GM12891 (cell line): ENCODE data around the gene SHQ1.
"Not testable (repeated sequence)": the region's sequence is repeated elsewhere in the genome, so short reads cannot be mapped to it uniquely, and the experiment has no call there.

Experiments used
- DNase-seq: peaks from one replicate; pipeline ENCODE4 v3.0.0; 2011; ENCODE audit warnings: low spot score; ENCODE audit not compliant: insufficient read length
- FAIRE-seq: peaks from 2 replicates; lab custom pipeline; 2011; peaks lifted over from hg19 to GRCh38; lab: Jason Lieb, UNC
- PAX5 ChIP-seq: IDR thresholded peaks from 2 replicates; pipeline ENCODE4 v1.6.1; 2011; ENCODE audit warnings: low read length, moderate library complexity, mild to moderate bottlenecking; ENCODE audit not compliant: insufficient read depth, severe bottlenecking
- POLR2A ChIP-seq: IDR thresholded peaks from 2 replicates; pipeline ENCODE4 v1.6.1; 2011; ENCODE audit warnings: low read depth, low read length, control low read depth
- POLR2AphosphoS5 ChIP-seq: IDR thresholded peaks from 2 replicates; pipeline ENCODE4 v1.6.1; 2011; ENCODE audit warnings: low read depth, low read length, control low read depth
- POU2F2 ChIP-seq: IDR thresholded peaks from 2 replicates; pipeline ENCODE4 v1.6.1; 2011; ENCODE audit warnings: low read depth, mild to moderate bottlenecking, control low read depth, low read length, moderate library complexity
- SPI1 ChIP-seq: IDR thresholded peaks from 2 replicates; pipeline ENCODE4 v1.6.1; 2011; ENCODE audit warnings: low read depth, low read length, control low read depth
- TAF1 ChIP-seq: IDR thresholded peaks from 2 replicates; pipeline ENCODE4 v1.6.1; 2011; ENCODE audit warnings: low read depth, low read length, control low read depth

SHQ1 gene

GRCh38 chr3:72739531-72740466, 108.4 kb downstream of the SHQ1 start:
- no peak for FAIRE-seq
- TF ChIP-seq POLR2A = no peak
- no peak for TF ChIP-seq PAX5
- TF ChIP-seq SPI1 = no peak
- TF ChIP-seq POU2F2 = no peak
- no peak for TF ChIP-seq POLR2AphosphoS5
- no peak for TF ChIP-seq TAF1
- DNase-seq = no peak

DNA sequence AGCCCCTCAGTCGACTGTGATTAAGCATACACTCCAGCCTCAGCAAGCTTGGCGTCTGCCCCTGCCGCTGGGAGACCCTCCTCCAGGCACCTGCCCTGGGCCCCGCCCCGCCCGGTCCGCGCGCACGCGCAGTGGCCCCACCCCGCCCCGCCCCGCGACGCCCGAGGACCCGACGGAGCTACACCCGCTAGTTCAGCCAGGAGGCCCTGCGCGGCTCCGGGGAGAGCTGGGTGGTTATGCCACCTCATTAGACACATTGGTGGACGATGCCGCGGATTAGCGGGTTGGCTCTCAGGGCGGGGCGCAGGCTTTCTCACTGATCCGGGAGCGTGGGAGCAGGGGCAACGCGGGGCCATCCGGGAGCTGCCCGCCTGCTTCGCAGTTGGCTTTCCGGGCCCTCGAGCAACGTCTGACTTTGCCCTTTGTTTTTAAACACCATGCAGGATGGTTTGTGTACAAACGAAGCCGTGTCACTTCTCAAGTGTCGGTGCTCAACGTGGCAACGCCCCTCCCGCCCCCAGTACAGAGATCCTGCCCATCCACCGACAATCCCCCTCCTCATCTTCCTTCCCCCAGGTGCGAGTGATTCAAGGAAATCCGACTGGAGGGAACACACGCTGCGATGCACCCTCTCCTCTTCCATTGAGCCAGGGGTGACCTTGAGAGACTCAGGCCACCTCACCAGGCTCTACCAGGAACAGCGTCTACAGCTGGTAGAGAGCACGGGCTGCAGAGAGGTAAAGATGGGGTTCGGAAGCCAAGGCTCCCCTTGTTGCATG, 109.3 kb downstream of the SHQ1 start:
- no peak for TF ChIP-seq POLR2AphosphoS5
- TF ChIP-seq TAF1 = no peak
- no peak for TF ChIP-seq POU2F2
- no peak for TF ChIP-seq SPI1
- TF ChIP-seq POLR2A = no peak
- no peak for TF ChIP-seq PAX5
- DNase-seq = peak; percentile 92
- FAIRE-seq = peak; percentile 82

- FAIRE-seq, DNase-seq: not testable (repeated sequence)
Measured at GRCh38 chr3:72735072-72735471, 113.2 kb downstream of the SHQ1 start.

- no peak for TF ChIP-seq PAX5
- TF ChIP-seq TAF1 = no peak
- no peak for TF ChIP-seq POU2F2
- TF ChIP-seq SPI1 = no peak
- no peak for TF ChIP-seq POLR2AphosphoS5
- TF ChIP-seq POLR2A = no peak
- FAIRE-seq = no peak
- no peak for DNase-seq
Measured at GRCh38 chr3:72733676-72734075, 114.6 kb downstream of the SHQ1 start.

DNA sequence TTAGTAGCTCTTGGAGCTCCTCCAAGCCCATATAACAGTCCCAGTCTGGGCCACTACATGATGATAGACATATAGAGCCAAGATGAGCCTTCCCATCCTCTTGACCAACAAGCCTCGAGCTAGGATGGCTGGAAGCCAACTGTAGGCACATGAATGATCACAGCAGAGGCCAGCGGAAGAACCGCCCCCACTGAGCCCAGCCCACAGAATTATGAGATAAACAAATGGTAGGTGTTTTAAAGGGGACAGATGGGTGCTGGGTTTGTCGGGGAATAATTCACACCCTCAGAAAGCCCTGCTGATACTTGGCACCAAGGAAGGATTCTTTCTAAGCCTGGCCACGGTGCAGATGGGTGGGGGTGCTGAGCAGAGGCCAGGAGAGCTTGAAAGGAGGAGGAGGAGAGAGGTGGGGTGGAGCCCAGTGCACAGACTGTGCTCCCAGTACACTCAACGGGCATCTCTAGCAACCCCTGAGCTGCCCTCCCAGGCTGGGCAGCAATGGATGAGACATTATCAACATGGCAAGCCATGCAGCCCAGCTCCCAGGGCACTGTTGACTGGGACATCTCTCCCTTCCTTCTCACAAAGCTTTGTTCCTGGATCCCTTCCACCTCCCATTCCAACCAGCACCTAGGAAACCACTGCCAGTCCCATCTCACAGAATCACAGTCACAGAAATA, 115.4 kb downstream of the SHQ1 start:
- FAIRE-seq, DNase-seq: not testable (repeated sequence)

DNA sequence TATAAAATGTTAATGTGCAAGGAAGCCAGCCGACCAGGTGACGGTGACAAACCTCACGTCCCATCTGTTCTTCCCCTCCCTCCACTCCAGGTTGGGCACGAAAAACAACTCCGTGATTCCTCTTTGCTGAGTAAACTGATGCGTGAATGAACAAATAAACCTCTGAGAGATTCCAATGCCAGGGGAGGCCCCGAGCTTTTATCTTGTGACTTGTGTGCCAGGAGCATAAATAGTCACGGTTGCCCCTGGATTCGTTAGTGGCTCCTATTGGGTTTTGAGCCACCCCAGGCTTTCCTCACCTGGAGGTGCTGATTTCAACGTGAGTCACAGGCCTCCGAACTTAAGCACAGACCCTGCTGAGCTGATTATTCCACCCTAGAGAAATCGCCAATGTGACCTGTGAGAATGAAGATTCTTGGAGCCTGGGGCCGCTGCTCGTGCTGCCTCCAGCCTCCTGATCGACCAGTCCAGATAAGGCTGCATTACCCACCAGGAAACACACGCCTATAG, 119.2 kb downstream of the SHQ1 start:
- no peak for FAIRE-seq

GRCh38 chr3:72728329-72728889, 119.8 kb downstream of the SHQ1 start:
- no peak for TF ChIP-seq SPI1
- TF ChIP-seq POLR2AphosphoS5 = no peak
- TF ChIP-seq TAF1 = no peak
- no peak for TF ChIP-seq PAX5
- no peak for TF ChIP-seq POU2F2
- TF ChIP-seq POLR2A = no peak
- FAIRE-seq (no peak), DNase-seq (no peak)

More for the DNA sequence above, 119.2 kb downstream of the SHQ1 start:
- no peak for DNase-seq
- no peak for TF ChIP-seq POLR2AphosphoS5
- TF ChIP-seq POU2F2 = no peak

DNA sequence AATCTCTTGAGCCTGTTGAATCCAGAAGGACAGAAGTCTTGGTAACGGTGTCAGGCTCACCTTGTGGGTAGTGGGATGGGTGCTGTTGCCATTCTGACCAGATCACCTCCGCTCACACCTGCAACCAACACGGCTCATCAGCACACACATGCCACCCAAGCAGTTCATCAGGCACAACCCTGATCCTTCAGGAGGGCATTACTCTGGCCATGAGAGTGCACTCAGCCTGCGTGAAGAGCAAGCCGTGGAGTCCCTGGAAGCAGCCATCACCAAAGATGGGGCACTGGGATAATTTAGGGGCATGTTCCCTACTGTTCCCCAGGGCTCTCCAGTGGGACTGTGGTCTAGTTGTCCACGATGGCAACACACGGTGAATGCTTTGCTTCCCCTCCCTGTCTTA, 120.5 kb downstream of the SHQ1 start:
- DNase-seq (no peak), FAIRE-seq (no peak)
- TF ChIP-seq POLR2A = no peak
- no peak for TF ChIP-seq POLR2AphosphoS5
- TF ChIP-seq TAF1 = no peak
- no peak for TF ChIP-seq SPI1
- TF ChIP-seq PAX5 = no peak
- TF ChIP-seq POU2F2 = no peak

- FAIRE-seq (no peak), DNase-seq (no peak)
- no peak for TF ChIP-seq TAF1
- no peak for TF ChIP-seq PAX5
- TF ChIP-seq POLR2A = no peak
- TF ChIP-seq POLR2AphosphoS5 = no peak
- TF ChIP-seq SPI1 = no peak
- no peak for TF ChIP-seq POU2F2
Measured at GRCh38 chr3:72727172-72727571, 121.1 kb downstream of the SHQ1 start.

- FAIRE-seq = no peak
- no peak for DNase-seq
Measured at GRCh38 chr3:72725229-72725628, 123.0 kb downstream of the SHQ1 start.

More at GRCh38 chr3:72725229-72725628, 123.0 kb downstream of the SHQ1 start:
- TF ChIP-seq SPI1 = no peak
- TF ChIP-seq POLR2AphosphoS5 = no peak
- TF ChIP-seq PAX5 = no peak
- TF ChIP-seq POLR2A = no peak
- TF ChIP-seq TAF1 = no peak
- TF ChIP-seq POU2F2 = no peak
